IMR-90 (cell line): Measurements from ENCODE around the gene FER. TPM values are rescaled to one million over a fixed set of nuclear protein-coding genes. Genes with fewer than 3 reads are reported as not detected.

Experiments used
- ATAC-seq: fragments of 200-7000 bp; cut with Tn5 transposase; 2 replicates; pipeline ENCODE4 v1.9.1; 2020; ENCODE audit warnings: low read depth, mild to moderate bottlenecking, moderate library complexity
- BruUV-seq: library from RNA; stranded (reverse); fragments of 400-500 nt; replicated peaks from 2 replicates; lab custom pipeline; 2021; lab: Mats Ljungman, UMichigan
- CTCF ChIA-PET: fragments of 300-600 bp; formaldehyde crosslinking; extraction: SDS; loops from one replicate; lab custom pipeline; 2021; ENCODE audit warnings: antibody characterized with exemption; lab: Yijun Ruan, JAX
- POLR2A ChIA-PET: fragments of 300-600 bp; sonication (Branson Sonifier 250); formaldehyde crosslinking; loops from one replicate; lab custom pipeline; 2022; ENCODE audit warnings: antibody characterized with exemption; ENCODE audit not compliant: unreplicated experiment; lab: Charles Lee
- DNase-seq: peaks from one replicate; pipeline ENCODE4 v3.0.0; 2013
- H2AFZ ChIP-seq: replicated peaks from 2 replicates; pipeline ENCODE3; 2013; ENCODE audit warnings: low read length, mild to moderate bottlenecking; ENCODE audit not compliant: poor library complexity
- H2AK5ac ChIP-seq: 2 replicates; pipeline ENCODE4 v1.6.1; 2013; ENCODE audit warnings: low read depth, low read length, inconsistent platforms
- H2AK9ac ChIP-seq: replicated peaks from 2 replicates; pipeline ENCODE3; 2013; ENCODE audit warnings: mild to moderate bottlenecking, low read depth, low read length, moderate library complexity; ENCODE audit not compliant: poor library complexity
- H2BK120ac ChIP-seq: 2 replicates; pipeline ENCODE4 v1.6.1; 2013; ENCODE audit warnings: low read depth, low read length, inconsistent platforms
- H2BK15ac ChIP-seq: 3 replicates; pipeline ENCODE4 v1.6.1; 2013; ENCODE audit warnings: low read depth, low read length, inconsistent platforms
- H2BK20ac ChIP-seq: 2 replicates; pipeline ENCODE4 v1.6.1; 2013; ENCODE audit warnings: low read depth, mild to moderate bottlenecking, inconsistent platforms, low read length, moderate library complexity
- H2BK5ac ChIP-seq: 2 replicates; pipeline ENCODE4 v1.6.1; 2013; ENCODE audit warnings: mild to moderate bottlenecking, low read depth, low read length, inconsistent platforms; ENCODE audit not compliant: poor library complexity, severe bottlenecking
- H3K14ac ChIP-seq: replicated peaks from 2 replicates; pipeline ENCODE4 v1.6.1; 2013; ENCODE audit warnings: low read depth, low read length, inconsistent platforms
- H3K18ac ChIP-seq: 2 replicates; pipeline ENCODE4 v1.6.1; 2013; ENCODE audit warnings: low read depth, low read length, control low read depth
- H3K23ac ChIP-seq: 2 replicates; pipeline ENCODE4 v1.6.1; 2013; ENCODE audit warnings: low read depth, low read length, inconsistent platforms
- H3K27ac ChIP-seq: 2 replicates; pipeline ENCODE4 v1.5.1; 2013; ENCODE audit warnings: mild to moderate bottlenecking, control low read depth, low read length; ENCODE audit not compliant: insufficient read depth
- H3K27me3 ChIP-seq: 2 replicates; pipeline ENCODE4 v1.6.1; 2013; ENCODE audit warnings: low read length; ENCODE audit not compliant: control insufficient read depth, insufficient read depth
- H3K36me3 ChIP-seq: 2 replicates; pipeline ENCODE4 v1.6.1; 2013; ENCODE audit warnings: low read length, mixed read lengths; ENCODE audit not compliant: control insufficient read depth, insufficient read depth
- H3K4ac ChIP-seq: 2 replicates; pipeline ENCODE4 v1.6.1; 2013; ENCODE audit warnings: low read depth, low read length, inconsistent platforms
- H3K4me1 ChIP-seq: 2 replicates; pipeline ENCODE4 v1.6.1; 2013; ENCODE audit warnings: low read length, mixed read lengths; ENCODE audit not compliant: control insufficient read depth, insufficient read depth
- H3K4me2 ChIP-seq: 2 replicates; pipeline ENCODE4 v1.6.1; 2013; ENCODE audit warnings: low read depth, mild to moderate bottlenecking, control low read depth, low read length, moderate library complexity
- H3K4me3 ChIP-seq: 2 replicates; pipeline ENCODE4 v1.5.1; 2013; ENCODE audit warnings: low read depth, mild to moderate bottlenecking, control low read depth, low read length, moderate library complexity; ENCODE audit not compliant: insufficient read depth
- H3K56ac ChIP-seq: 2 replicates; pipeline ENCODE4 v1.6.1; 2013; ENCODE audit warnings: low read length, inconsistent platforms; ENCODE audit not compliant: insufficient read depth; ENCODE audit errors: extremely low read depth
- H3K79me1 ChIP-seq, 2 experiments: 2 replicates each; pipeline ENCODE4 v1.6.1; 2013; ENCODE audit warnings: low read length in 2 of 2, inconsistent platforms in 1 of 2, low read depth in 1 of 2
- H3K9ac ChIP-seq: 2 replicates; pipeline ENCODE4 v1.6.1; 2013; ENCODE audit warnings: low read depth, low read length, control low read depth
- H3K9me1 ChIP-seq: 2 replicates; pipeline ENCODE4 v1.6.1; 2013; ENCODE audit warnings: low read length, inconsistent platforms; ENCODE audit not compliant: insufficient read depth
- H3K9me3 ChIP-seq: 2 replicates; pipeline ENCODE4 v1.6.1; 2013; ENCODE audit warnings: low read length; ENCODE audit not compliant: control insufficient read depth, insufficient read depth
- H4K20me1 ChIP-seq: 2 replicates; pipeline ENCODE4 v1.6.1; 2013; ENCODE audit warnings: low read length, inconsistent platforms; ENCODE audit not compliant: insufficient read depth
- H4K5ac ChIP-seq: 2 replicates; pipeline ENCODE4 v1.6.1; 2013; ENCODE audit warnings: mild to moderate bottlenecking, low read depth, low read length, control low read depth
- H4K8ac ChIP-seq, 2 experiments: 2 replicates each; pipeline ENCODE4 v1.6.1; 2013; ENCODE audit warnings: low read depth in 2 of 2, low read length in 2 of 2, control low read depth in 1 of 2, inconsistent platforms in 1 of 2
- H4K91ac ChIP-seq: 2 replicates; pipeline ENCODE4 v1.6.1; 2013; ENCODE audit warnings: low read depth, low read length, inconsistent platforms; ENCODE audit not compliant: insufficient read depth
- BHLHE40 ChIP-seq: fragments of 150-350 bp; IDR thresholded peaks from 2 replicates; pipeline ENCODE4 v1.6.1; 2016; ENCODE audit warnings: mild to moderate bottlenecking, low read depth, low read length
- CEBPB ChIP-seq: IDR thresholded peaks from 2 replicates; pipeline ENCODE4 v1.6.1; 2012; ENCODE audit warnings: low read depth, low read length, improper control_type of control experiment
- CHD1 ChIP-seq: IDR thresholded peaks from 2 replicates; pipeline ENCODE4 v1.6.1; 2012; ENCODE audit warnings: low read depth, low read length, improper control_type of control experiment
- CTCF ChIP-seq: conservative IDR thresholded peaks from 2 replicates; pipeline ENCODE4 v1.5.1; 2012; ENCODE audit warnings: mild to moderate bottlenecking, low read depth, low read length, improper control_type of control experiment
- ELK1 ChIP-seq: fragments of 150-350 bp; IDR thresholded peaks from 2 replicates; pipeline ENCODE4 v1.6.1; 2016; ENCODE audit warnings: low read depth, mild to moderate bottlenecking, low read length, moderate library complexity, borderline replicate concordance
- FOS ChIP-seq: fragments of 150-350 bp; IDR thresholded peaks from 2 replicates; pipeline ENCODE4 v1.6.1; 2016; ENCODE audit warnings: low read depth, low read length
- MAFK ChIP-seq: IDR thresholded peaks from 2 replicates; pipeline ENCODE4 v1.6.1; 2012; ENCODE audit warnings: low read depth, low read length, improper control_type of control experiment
- MAZ ChIP-seq: IDR thresholded peaks from 2 replicates; pipeline ENCODE4 v1.6.1; 2012; ENCODE audit warnings: low read depth, mild to moderate bottlenecking, low read length, improper control_type of control experiment, moderate library complexity, borderline replicate concordance
- MXI1 ChIP-seq: IDR thresholded peaks from 2 replicates; pipeline ENCODE4 v1.6.1; 2012; ENCODE audit warnings: low read depth, mild to moderate bottlenecking, low read length, moderate library complexity, borderline replicate concordance
- NFE2L2 ChIP-seq: fragments of 150-350 bp; IDR thresholded peaks from 2 replicates; pipeline ENCODE4 v1.6.1; 2016; ENCODE audit warnings: low read depth, mild to moderate bottlenecking, low read length
- POLR2A ChIP-seq: IDR thresholded peaks from 2 replicates; pipeline ENCODE4 v1.6.1; 2012; ENCODE audit warnings: mild to moderate bottlenecking, low read depth, low read length
- RAD21 ChIP-seq: IDR thresholded peaks from 2 replicates; pipeline ENCODE4 v1.6.1; 2012; ENCODE audit warnings: low read length, improper control_type of control experiment
- RCOR1 ChIP-seq: IDR thresholded peaks from 2 replicates; pipeline ENCODE4 v1.6.1; 2012; ENCODE audit warnings: mild to moderate bottlenecking, low read length, improper control_type of control experiment; ENCODE audit not compliant: insufficient replicate concordance
- RFX5 ChIP-seq: IDR thresholded peaks from 2 replicates; pipeline ENCODE4 v1.8.0; 2012; ENCODE audit warnings: low read depth, mild to moderate bottlenecking, low read length, moderate library complexity
- SMC3 ChIP-seq: fragments of 150-350 bp; IDR thresholded peaks from 2 replicates; pipeline ENCODE4 v1.6.1; 2016; ENCODE audit warnings: low read depth, mild to moderate bottlenecking, antibody characterized with exemption, low read length, moderate library complexity
- USF2 ChIP-seq: fragments of 150-350 bp; IDR thresholded peaks from 2 replicates; pipeline ENCODE4 v1.6.1; 2017; ENCODE audit warnings: mild to moderate bottlenecking, antibody characterized with exemption, low read length, low read depth
- dilution Hi-C: fragments of 300-500 bp; cut with HindIII; formaldehyde crosslinking; loops from one replicate; pipeline ENCODE4 v1.14.3; 2018; ENCODE audit warnings: low sequenced_read_pairs; ENCODE audit not compliant: unreplicated experiment
- in situ Hi-C: fragments of 300-500 bp; cut with MboI; formaldehyde crosslinking; loops from 3 replicates; pipeline ENCODE4 v1.14.3; 2019; ENCODE audit warnings: low sequenced_read_pairs, inconsistent platforms, mixed read lengths
- intact Hi-C: fragments of 100-400 bp; cut with micrococcal nuclease; formaldehyde crosslinking; loops from 2 replicates; pipeline ENCODE4 v1.10.0; 2022
- polyA plus RNA-seq, 3 experiments: library from polyadenylated mRNA; depleted of rRNA; stranded (reverse); fragments of >200 nt; gene quantifications; 2 replicates each; pipeline ENCODE4 v1.2.3, GENCODE V29; 2012; ENCODE audit warnings: low replicate concordance in 1 of 3
- total RNA-seq: library from RNA; depleted of rRNA; stranded (reverse); fragments of >200 nt; gene quantifications from 2 replicates; pipeline ENCODE4 v1.2.3, GENCODE V29; 2012

The FER gene
- total and polyA plus RNA-seq, 2 of the 4 experiments (the other 2 are of a cell fraction) = 3.5 to 32.4 TPM

- CTCF ChIA-PET = no interaction called here
- POLR2A ChIA-PET = no interaction called here
- dilution Hi-C loops = no loop called here
Measured at GRCh38 chr5:108953940-108954339, 206.2 kb downstream of the FER start.

More at GRCh38 chr5:108953940-108954339, 206.2 kb downstream of the FER start:
- Histone ChIP-seq H3K9me1 (no peaks in the 10 kb centered on the region), H3K27me3 (no peaks in the 10 kb centered on the region), H4K8ac (no peak overlapping the region), H2AK5ac (no peak overlapping the region), H2BK120ac (no peak overlapping the region), H3K14ac (no peak overlapping the region), H3K23ac (no peak overlapping the region), H3K36me3 (no peaks in the 10 kb centered on the region), H3K56ac (no peak overlapping the region), H3K79me1 (no peaks in the 10 kb centered on the region; a peak in 1 of 4 replicates), H4K5ac (no peak overlapping the region), H3K18ac (no peak overlapping the region), H4K20me1 (no peaks in the 10 kb centered on the region), H2BK5ac (no peak overlapping the region), H3K9ac (no peak overlapping the region), H3K4me3 (no peak overlapping the region), H3K4me2 (no peak overlapping the region), H2BK15ac (no peak overlapping the region), H3K4me1 (no peaks in the 10 kb centered on the region), H2AK9ac (no peak overlapping the region), H3K27ac (no peak overlapping the region), H2AFZ (no peak overlapping the region), H2BK20ac (no peak overlapping the region), H4K91ac (no peak overlapping the region), H3K9me3 (no peaks in the 10 kb centered on the region), H3K4ac (no peak overlapping the region)
- BruUV-seq = no TSS peak
- DNase-seq (no peak), ATAC-seq (no peak)
- no peak for TF ChIP-seq CHD1
- no peak for TF ChIP-seq CEBPB
- no peak for TF ChIP-seq RAD21
- no peak for TF ChIP-seq POLR2A
- no peak for TF ChIP-seq RFX5
- TF ChIP-seq USF2 = no peak
- no peak for TF ChIP-seq ELK1
- TF ChIP-seq SMC3 = no peak
- TF ChIP-seq MAZ = no peak
- TF ChIP-seq BHLHE40 = no peak
- no peak for TF ChIP-seq MXI1
- no peak for TF ChIP-seq RCOR1
- no peak for TF ChIP-seq CTCF
- TF ChIP-seq FOS = no peak
- no peak for TF ChIP-seq NFE2L2
- no peak for TF ChIP-seq MAFK
- intact Hi-C loops (no loop called here), in situ Hi-C loops (no loop called here)
